PC-9 (cell line): ENCODE results near the gene VAT1.

ENCODE experiments used
- CTCF ChIP-seq: fragments of 200-600 bp; sonication (generic); conservative IDR thresholded peaks from 2 replicates; pipeline ENCODE4 v1.6.1; 2017; ENCODE audit warnings: mixed run types, antibody characterized with exemption, mild to moderate bottlenecking, moderate library complexity
- EZH2 ChIP-seq: fragments of 200-600 bp; sonication (generic); IDR thresholded peaks from 2 replicates; pipeline ENCODE4 v1.8.0; 2017; ENCODE audit warnings: antibody characterized with exemption, low read depth

GRCh38 chr17:43028221-43028861 lies 6.2 kb upstream of the VAT1 start:
- TF ChIP-seq CTCF (no peak), EZH2 (no peak)
